Left lung (tissue), 10 donors: ENCODE measurements around the gene HMCN1. TPM values are rescaled to one million over a fixed set of nuclear protein-coding genes. Genes with fewer than 3 reads are reported as not detected.

Experiments
- ATAC-seq: fragments of 200-7000 bp; cut with Tn5 transposase; one replicate; pipeline ENCODE4 v1.9.1; 2020; ENCODE audit warnings: moderate library complexity
- DNase-seq, 4 donors: peaks; one replicate each; pipeline ENCODE4 v3.0.0-alpha.2; 2013 to 2020
- H3K27ac ChIP-seq, 2 donors: fragments of 200-600 bp; sonication (generic) in 1 of 2; one replicate each; pipeline versions ENCODE4 v1.5.0 to v1.8.0; 2020 to 2021
- H3K27me3 ChIP-seq, 2 donors: fragments of 200-600 bp; sonication (generic) in 1 of 2; one replicate each; pipeline versions ENCODE4 v1.5.0 to v1.8.0; 2020 to 2021
- H3K36me3 ChIP-seq, 2 donors: fragments of 200-600 bp; sonication (generic) in 1 of 2; one replicate each; pipeline versions ENCODE4 v1.5.0 to v1.8.0; 2020 to 2021
- H3K4me1 ChIP-seq, 2 donors: fragments of 200-600 bp; one replicate each; pipeline ENCODE4 v1.8.0; 2021
- H3K4me3 ChIP-seq, 2 donors: fragments of 200-600 bp; sonication (generic) in 1 of 2; one replicate each; pipeline versions ENCODE4 v1.5.0 to v1.8.0; 2020 to 2021; ENCODE audit warnings: mild to moderate bottlenecking in 1 of 2
- H3K9me3 ChIP-seq, 2 donors: fragments of 200-600 bp; sonication (generic) in 1 of 2; one replicate each; pipeline versions ENCODE4 v1.5.0 to v1.8.0; 2020 to 2021
- intact Hi-C, 2 donors: fragments of 100-400 bp; cut with DNase I; formaldehyde crosslinking; loops; one replicate each; pipeline versions ENCODE4 v1.11.2 to v1.14.2; 2022
- polyA plus RNA-seq, 6 donors: library from polyadenylated mRNA; unstranded; fragments of 120-200 nt; gene quantifications; one replicate each; pipeline ENCODE4 v1.2.1, GENCODE V29; 2013; ENCODE audit not compliant: insufficient read length in 6 of 6
- total RNA-seq, 2 donors: library from RNA; stranded (reverse); fragmentation: NEBNext Ultra II Directional; extraction: Animal tissue kit (Norgen Biotek cat#: 25700); gene quantifications; one replicate each; pipeline ENCODE4 v1.2.1, GENCODE V29; 2021
- TF ChIP-seq, protein P1 (sequence below), 2 donors: fragments of 200-600 bp; sonication (generic) in 1 of 2; IDR thresholded peaks; one replicate each; pipeline versions ENCODE4 v1.5.0 to v1.8.0; 2021; ENCODE audit warnings: antibody characterized with exemption in 2 of 2
- donor health status: DM: no; HTN: yes; CAD: no.
- donor health status: DM: no; HTN: no; CAD: no.

Gene HMCN1
- total and polyA plus RNA-seq, 8 donors: 24.0 to 91.0 (median 48.7) TPM

DNA sequence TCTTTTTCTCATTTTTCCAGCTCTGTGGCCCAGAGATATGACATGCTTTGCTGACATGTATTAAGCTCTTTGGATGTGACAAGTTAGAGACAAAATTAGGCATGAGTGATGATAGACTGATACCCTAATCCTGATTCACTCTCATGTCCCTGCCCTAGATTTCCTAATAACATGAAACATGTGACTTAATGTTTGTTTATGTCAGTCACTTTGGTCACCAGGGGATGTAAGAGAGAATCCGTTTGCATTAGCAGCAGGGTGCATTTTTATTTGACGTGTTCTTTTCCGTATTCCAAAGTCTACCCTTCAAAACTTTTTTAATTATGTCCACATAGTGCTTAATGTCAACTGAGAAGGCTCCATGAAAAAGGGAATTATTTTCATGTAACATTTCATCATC, 192.4 kb downstream of the HMCN1 start:
- intact Hi-C loops: no loop called here

GRCh38 chr1:185929776-185930175, 195.6 kb downstream of the HMCN1 start:
- peak overlapping the region; percentile 9 to 60 for H3K27ac ChIP-seq
- H3K4me1 ChIP-seq: peaks cover 4 to 10% of the 10 kb centered on the region in 2 donors
- intact Hi-C loops: no loop called here
- TF ChIP-seq, protein P1, sequence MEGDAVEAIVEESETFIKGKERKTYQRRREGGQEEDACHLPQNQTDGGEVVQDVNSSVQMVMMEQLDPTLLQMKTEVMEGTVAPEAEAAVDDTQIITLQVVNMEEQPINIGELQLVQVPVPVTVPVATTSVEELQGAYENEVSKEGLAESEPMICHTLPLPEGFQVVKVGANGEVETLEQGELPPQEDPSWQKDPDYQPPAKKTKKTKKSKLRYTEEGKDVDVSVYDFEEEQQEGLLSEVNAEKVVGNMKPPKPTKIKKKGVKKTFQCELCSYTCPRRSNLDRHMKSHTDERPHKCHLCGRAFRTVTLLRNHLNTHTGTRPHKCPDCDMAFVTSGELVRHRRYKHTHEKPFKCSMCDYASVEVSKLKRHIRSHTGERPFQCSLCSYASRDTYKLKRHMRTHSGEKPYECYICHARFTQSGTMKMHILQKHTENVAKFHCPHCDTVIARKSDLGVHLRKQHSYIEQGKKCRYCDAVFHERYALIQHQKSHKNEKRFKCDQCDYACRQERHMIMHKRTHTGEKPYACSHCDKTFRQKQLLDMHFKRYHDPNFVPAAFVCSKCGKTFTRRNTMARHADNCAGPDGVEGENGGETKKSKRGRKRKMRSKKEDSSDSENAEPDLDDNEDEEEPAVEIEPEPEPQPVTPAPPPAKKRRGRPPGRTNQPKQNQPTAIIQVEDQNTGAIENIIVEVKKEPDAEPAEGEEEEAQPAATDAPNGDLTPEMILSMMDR (IDR thresholded peaks at IDR 0.05): no peak
- H3K9me3 ChIP-seq: no peaks in the 10 kb centered on the region
- no peak overlapping the region for H3K4me3 ChIP-seq
- DNase-seq: no peak
- H3K36me3 ChIP-seq: no peaks in the 10 kb centered on the region
- peak; percentile 66 for ATAC-seq
- no peaks in the 10 kb centered on the region for H3K27me3 ChIP-seq

More for the DNA sequence above, 192.4 kb downstream of the HMCN1 start:
- TF ChIP-seq, protein P1 (IDR thresholded peaks at IDR 0.05): no peak
- Histone ChIP-seq H3K4me1 (peaks cover 4 to 10% of the 10 kb centered on the region in 2 donors), H3K27me3 (no peaks in the 10 kb centered on the region), H3K9me3 (no peaks in the 10 kb centered on the region), H3K27ac (peak overlapping the region; percentile 2 to 40), H3K36me3 (no peaks in the 10 kb centered on the region), H3K4me3 (no peak overlapping the region)
- ATAC-seq: peak; percentile 23
- DNase-seq: no peak

GRCh38 chr1:185931438-185931837, 197.2 kb downstream of the HMCN1 start:
- no peak for DNase-seq
- no peaks in the 10 kb centered on the region for H3K36me3 ChIP-seq
- H3K4me3 ChIP-seq: no peak overlapping the region
- TF ChIP-seq, protein P1 (IDR thresholded peaks at IDR 0.05): no peak
- H3K4me1 ChIP-seq: peaks cover 4 to 10% of the 10 kb centered on the region in 2 donors
- no peaks in the 10 kb centered on the region for H3K27me3 ChIP-seq
- ATAC-seq: peak; percentile 61
- H3K27ac ChIP-seq: peak overlapping the region in 1 of 2 donors; percentile 7
- intact Hi-C loops: no loop called here
- no peaks in the 10 kb centered on the region for H3K9me3 ChIP-seq

- Histone ChIP-seq H3K4me1 (peaks cover 4 to 6% of the 10 kb centered on the region in 2 donors), H3K4me3 (no peak overlapping the region), H3K36me3 (no peaks in the 10 kb centered on the region), H3K27me3 (no peaks in the 10 kb centered on the region), H3K27ac (no peak overlapping the region), H3K9me3 (peaks cover 0 to 3% of the 10 kb centered on the region in 2 donors)
- DNase-seq (no peak), ATAC-seq (no peak)
- TF ChIP-seq, protein P1 (IDR thresholded peaks at IDR 0.05): no peak
- intact Hi-C loops: no loop called here
Observed at GRCh38 chr1:185933580-185933979, 199.4 kb downstream of the HMCN1 start.

- Histone ChIP-seq H3K27ac (peak overlapping the region; percentile 24), H3K4me1 (peaks cover 0 to 6% of the 10 kb centered on the region in 2 donors), H3K4me3 (no peak overlapping the region), H3K27me3 (no peaks in the 10 kb centered on the region), H3K9me3 (peaks cover 0 to 3% of the 10 kb centered on the region in 2 donors), H3K36me3 (no peaks in the 10 kb centered on the region)
- ATAC-seq (no peak), DNase-seq (no peak)
- intact Hi-C loops: no loop called here
- TF ChIP-seq, protein P1 (IDR thresholded peaks at IDR 0.05): no peak
Observed at GRCh38 chr1:185934476-185935189, 200.4 kb downstream of the HMCN1 start.
